B cell (primary cell): ENCODE measurements around the gene RNF111. TPM values are rescaled to one million over a fixed set of nuclear protein-coding genes. Genes with fewer than 3 reads are reported as not detected.

Experiments used
- ATAC-seq: fragments of 200-7000 bp; cut with Tn5 transposase; one replicate; pipeline ENCODE4 v1.10.0; 2021; ENCODE audit warnings: low read depth, mild to moderate bottlenecking, moderate number of reproducible peaks, moderate library complexity
- CTCF ChIA-PET: fragments of 350-600 bp; sonication (Branson Sonifier 250); formaldehyde crosslinking; loops from one replicate; lab custom pipeline; 2021; ENCODE audit warnings: antibody characterized with exemption, inconsistent platforms; lab: Charles Lee
- POLR2A ChIA-PET: fragments of 350-600 bp; sonication (Branson Sonifier 250); formaldehyde crosslinking; loops from one replicate; lab custom pipeline; 2021; ENCODE audit warnings: antibody characterized with exemption; lab: Charles Lee
- DNase-seq: peaks from one replicate; pipeline ENCODE4 v3.0.0; 2013
- H2AFZ ChIP-seq: 2 replicates; pipeline ENCODE4 v1.6.1; 2012; ENCODE audit warnings: mild to moderate bottlenecking, low read depth, low read length; ENCODE audit not compliant: insufficient read depth, poor library complexity, severe bottlenecking
- H3K27ac ChIP-seq, 2 donors: 1 replicate in 1 of 2; 2 replicates in 1 of 2; pipeline ENCODE4 v1.5.1; 2012 to 2013; ENCODE audit warnings: low read length in 2 of 2, mild to moderate bottlenecking in 2 of 2, moderate library complexity in 1 of 2
- H3K27me3 ChIP-seq, 4 experiments: fragments of 200-600 bp in 1 of 4; sonication (generic) in 1 of 4; replicated peaks in 1 of 4; 1 replicate in 2 of 4; 2 replicates in 2 of 4; pipeline versions ENCODE4 v1.6.1 to v1.7.0; 2013 to 2016; ENCODE audit warnings: low read length in 3 of 4, mild to moderate bottlenecking in 2 of 4, mixed read lengths in 1 of 4, moderate library complexity in 1 of 4; ENCODE audit not compliant: insufficient read depth in 4 of 4, control insufficient read depth in 3 of 4; ENCODE audit errors: control extremely low read depth in 1 of 4
- H3K36me3 ChIP-seq, 2 experiments: replicated peaks in 1 of 2; 1 replicate in 1 of 2; 2 replicates in 1 of 2; pipeline versions ENCODE4 v1.6.1 to v1.7.1; 2013; ENCODE audit warnings: low read length in 1 of 2; ENCODE audit not compliant: insufficient read depth in 2 of 2, control insufficient read depth in 1 of 2; ENCODE audit errors: control extremely low read depth in 1 of 2, extremely low read depth in 1 of 2
- H3K4me1 ChIP-seq, 2 donors: fragments of 200-600 bp in 1 of 2; sonication (generic) in 1 of 2; 1 replicate in 1 of 2; 2 replicates in 1 of 2; pipeline versions ENCODE4 v1.5.1 to v1.6.1; 2013 to 2017; ENCODE audit warnings: low read length in 2 of 2; ENCODE audit not compliant: control insufficient read depth in 2 of 2, insufficient read depth in 2 of 2
- H3K4me2 ChIP-seq: replicated peaks from 2 replicates; pipeline ENCODE3; 2012; ENCODE audit warnings: mild to moderate bottlenecking, low read depth, low read length; ENCODE audit not compliant: poor library complexity, severe bottlenecking
- H3K4me3 ChIP-seq, 5 experiments: fragments of 200-600 bp in 1 of 5; sonication (generic) in 1 of 5; 1 replicate in 3 of 5; 2 replicates in 2 of 5; pipeline versions ENCODE4 v1.5.1 to v1.7.0; 2011 to 2016; ENCODE audit warnings: low read length in 4 of 5, mild to moderate bottlenecking in 4 of 5, low read depth in 2 of 5, control low read depth in 1 of 5, moderate library complexity in 1 of 5; ENCODE audit not compliant: insufficient read depth in 1 of 5; ENCODE audit errors: control extremely low read depth in 1 of 5, extremely low read depth in 1 of 5
- H3K79me2 ChIP-seq: fragments of 200-600 bp; sonication (generic); one replicate; pipeline ENCODE4 v1.6.0; 2016; ENCODE audit warnings: low read length; ENCODE audit not compliant: control insufficient read depth, insufficient read depth
- H3K9ac ChIP-seq: fragments of 200-600 bp; sonication (generic); 2 replicates; pipeline ENCODE4 v1.6.1; 2017; ENCODE audit warnings: mild to moderate bottlenecking, low read length, moderate library complexity
- H3K9me3 ChIP-seq, 3 donors: one replicate each; pipeline versions ENCODE4 v1.6.1 to v1.7.1; 2013; ENCODE audit warnings: low read length in 2 of 3; ENCODE audit not compliant: control insufficient read depth in 2 of 3, insufficient read depth in 1 of 3; ENCODE audit errors: control extremely low read depth in 1 of 3
- H4K20me1 ChIP-seq: 2 replicates; pipeline ENCODE4 v1.6.0; 2012; ENCODE audit warnings: mild to moderate bottlenecking, low read length; ENCODE audit not compliant: insufficient read depth, control insufficient read depth, poor library complexity, severe bottlenecking
- H3K27ac Mint-ChIP-seq: one replicate; pipeline ENCODE4 v1.8.0; 2021; ENCODE audit warnings: mixed read lengths
- H3K27me3 Mint-ChIP-seq: one replicate; pipeline ENCODE4 v1.8.0; 2021; ENCODE audit warnings: mixed read lengths
- H3K4me1 Mint-ChIP-seq: one replicate; pipeline ENCODE4 v1.8.0; 2021; ENCODE audit warnings: mixed read lengths
- H3K4me3 Mint-ChIP-seq: one replicate; pipeline ENCODE4 v1.8.0; 2021; ENCODE audit warnings: mixed read lengths
- H3K9me3 Mint-ChIP-seq: one replicate; pipeline ENCODE4 v1.8.0; 2022; ENCODE audit warnings: mixed read lengths; ENCODE audit not compliant: insufficient read depth
- CTCF ChIP-seq: fragments of 200-600 bp; IDR thresholded peaks from one replicate; pipeline ENCODE4 v1.8.0; 2022; ENCODE audit warnings: antibody characterized with exemption, mild to moderate bottlenecking
- EZH2 ChIP-seq: IDR thresholded peaks from 2 replicates; pipeline ENCODE4 v1.6.1; 2012; ENCODE audit warnings: borderline replicate concordance, low read depth, mild to moderate bottlenecking, moderate library complexity, low read length; ENCODE audit not compliant: insufficient read depth, poor library complexity, severe bottlenecking
- WGBS: methylation state at CpG from one replicate; pipeline ENCODE4 v1.1.5; 2013; ENCODE audit warnings: missing lambda C conversion rate; ENCODE audit not compliant: insufficient coverage; 5-methylcytosine and 5-hydroxymethylcytosine counted together
- intact Hi-C: fragments of 100-400 bp; cut with micrococcal nuclease; formaldehyde crosslinking; loops from one replicate; pipeline ENCODE4 v1.10.0; 2022
- polyA plus RNA-seq: library from polyadenylated mRNA; depleted of rRNA; stranded (reverse); fragments of >200 nt; gene quantifications from 2 replicates; pipeline ENCODE4 v1.2.3, GENCODE V29; 2012
- total RNA-seq, 2 donors: library from RNA; stranded (reverse); fragments of 120-200 nt in 1 of 2; gene quantifications; 1 replicate in 1 of 2; 2 replicates in 1 of 2; pipeline versions ENCODE4 v1.2.3 to v1.2.4, GENCODE V29; 2013 to 2022

Gene RNF111
- total and polyA plus RNA-seq, 2 donors (not counting 1 experiment from before 2014, with no cell fraction given): 24.9 to 72.3 TPM

DNA sequence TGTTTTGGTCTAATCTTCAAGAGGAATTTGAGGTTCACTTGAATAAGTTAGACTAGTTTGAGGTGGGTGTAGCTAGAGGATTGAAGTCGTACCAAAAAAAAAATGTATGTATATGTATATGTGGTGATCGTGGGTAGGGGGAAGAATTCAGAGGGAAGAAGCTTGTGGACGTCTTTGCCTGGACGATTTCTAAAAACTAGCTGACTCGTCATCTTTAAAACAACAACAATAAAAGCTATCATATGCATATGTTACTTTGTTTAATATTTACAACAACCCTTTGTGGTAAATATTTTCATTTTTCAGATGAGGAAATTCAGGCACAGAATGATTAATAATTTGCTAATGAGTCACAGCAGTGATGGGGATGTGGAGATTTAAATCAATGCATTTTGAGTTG is 18.1 kb downstream of the RNF111 start:
- ChIA-PET CTCF (no interaction called here), POLR2A (no interaction called here)
- H3K9me3 ChIP-seq: no peaks in the 10 kb centered on the region
- H3K4me1 ChIP-seq: peaks cover 33% of the 10 kb centered on the region in 2 donors
- peaks cover 46% of the 10 kb centered on the region for H4K20me1 ChIP-seq
- intact Hi-C loops: no loop called here
- no peak overlapping the region for H3K27ac ChIP-seq
- WGBS: 100% methylated on average over 1 of the region's 5 CpGs
- H2AFZ ChIP-seq: no peak overlapping the region
- no peak for TF ChIP-seq EZH2
- no peak overlapping the region for H3K4me3 ChIP-seq
- no peak overlapping the region for H3K9ac ChIP-seq
- H3K27ac Mint-ChIP-seq: no peak overlapping the region
- peaks cover 51% of the 10 kb centered on the region for H3K4me1 Mint-ChIP-seq
- peaks cover 92% of the 10 kb centered on the region for H3K79me2 ChIP-seq
- H3K9me3 Mint-ChIP-seq: no peaks in the 10 kb centered on the region
- ATAC-seq (no peak), DNase-seq (no peak)
- peaks cover 8 to 19% of the 10 kb centered on the region in 2 experiments for H3K36me3 ChIP-seq
- H3K4me3 Mint-ChIP-seq: no peak overlapping the region
- no peak overlapping the region for H3K4me2 ChIP-seq
- no peaks in the 10 kb centered on the region for H3K27me3 Mint-ChIP-seq
- no peaks in the 10 kb centered on the region for H3K27me3 ChIP-seq

GRCh38 chr15:59008086-59008485 is 20.6 kb downstream of the RNF111 start:
- H3K4me1 Mint-ChIP-seq: peaks cover 37% of the 10 kb centered on the region
- Histone ChIP-seq H3K27me3 (no peaks in the 10 kb centered on the region), H3K36me3 (peaks cover 11 to 19% of the 10 kb centered on the region in 2 experiments), H3K79me2 (peaks cover 98% of the 10 kb centered on the region), H3K9me3 (no peaks in the 10 kb centered on the region), H4K20me1 (peaks cover 42% of the 10 kb centered on the region), H3K27ac (no peak overlapping the region), H3K4me2 (no peak overlapping the region), H2AFZ (no peak overlapping the region), H3K9ac (no peak overlapping the region), H3K4me1 (peaks cover 9 to 10% of the 10 kb centered on the region in 2 donors), H3K4me3 (no peak overlapping the region)
- no peak for DNase-seq
- H3K27ac Mint-ChIP-seq: no peak overlapping the region
- no peak for TF ChIP-seq CTCF
- no peak for TF ChIP-seq EZH2
- no peaks in the 10 kb centered on the region for H3K27me3 Mint-ChIP-seq
- ChIA-PET POLR2A (interaction anchor here (0.6 kb wide), 1 partner anchor 405 kb away, joined by 4 read pairs; no protein-coding TSS in a partner anchor), CTCF (interaction anchor here (1.3 kb wide), 1 partner anchor 52 kb away, joined by 5 read pairs; no protein-coding TSS in a partner anchor)
- intact Hi-C loops: no loop called here
- no peak overlapping the region for H3K4me3 Mint-ChIP-seq
- ATAC-seq: no peak
- 94% methylated on average over 6 of the region's 6 CpGs for WGBS
- H3K9me3 Mint-ChIP-seq: no peaks in the 10 kb centered on the region
